Activated T-cell treated with anti-CD3 and anti-CD28 coated beads, Interleukin-2, amount 50 U/mL, for 4 hours (primary cell): ENCODE data around the gene STON2. TPM values are rescaled to one million over a fixed set of nuclear protein-coding genes. Genes with fewer than 3 reads are reported as not detected.
A peak's percentile ranks its signal among the peaks of the same experiment; 100 is the strongest.

ENCODE experiments used
- ATAC-seq, 2 donors: fragments of 200-7000 bp; cut with Tn5 transposase; one replicate each; pipeline ENCODE4 v1.10.0; 2021
- DNase-seq: peaks from one replicate; pipeline ENCODE4 v3.0.0-alpha.2; 2020
- H3K27me3 Mint-ChIP-seq: one replicate; pipeline ENCODE4 v1.8.0; 2021; ENCODE audit warnings: low read depth, mixed read lengths
- H3K36me3 Mint-ChIP-seq: one replicate; pipeline ENCODE4 v1.8.0; 2022; ENCODE audit warnings: mixed read lengths; ENCODE audit not compliant: insufficient read depth
- H3K4me1 Mint-ChIP-seq: one replicate; pipeline ENCODE4 v1.8.0; 2021; ENCODE audit warnings: low read depth, mixed read lengths
- H3K4me3 Mint-ChIP-seq: one replicate; pipeline ENCODE4 v1.8.0; 2021; ENCODE audit warnings: mild to moderate bottlenecking, moderate library complexity, mixed read lengths
- H3K9me3 Mint-ChIP-seq: one replicate; pipeline ENCODE4 v1.8.0; 2021; ENCODE audit warnings: mixed read lengths
- total RNA-seq, 3 donors: library from RNA; stranded (reverse); gene quantifications; one replicate each; pipeline ENCODE4 v1.2.1, GENCODE V29; 2021

Gene STON2
- total RNA-seq, 3 donors from 2014 or later, result 0.11 to 0.68 (median 0.35) TPM

- Mint-ChIP-seq H3K4me3 (no peak overlapping the region), H3K9me3 (no peaks in the 10 kb centered on the region), H3K4me1 (no peaks in the 10 kb centered on the region), H3K36me3 (no peaks in the 10 kb centered on the region), H3K27me3 (peaks cover 3% of the 10 kb centered on the region)
- no peak for DNase-seq
- ATAC-seq, result no peak
Observed at GRCh38 chr14:81319946-81320345, 80.2 kb downstream of the STON2 start.

GRCh38 chr14:81319314-81319713 lies 80.8 kb downstream of the STON2 start:
- Mint-ChIP-seq H3K36me3 (no peaks in the 10 kb centered on the region), H3K4me3 (no peak overlapping the region), H3K27me3 (no peaks in the 10 kb centered on the region), H3K4me1 (no peaks in the 10 kb centered on the region), H3K9me3 (no peaks in the 10 kb centered on the region)
- DNase-seq, result no peak
- no peak for ATAC-seq

- H3K4me1 Mint-ChIP-seq, result no peaks in the 10 kb centered on the region
- no peak for ATAC-seq
- H3K36me3 Mint-ChIP-seq, result no peaks in the 10 kb centered on the region
- H3K9me3 Mint-ChIP-seq, result no peaks in the 10 kb centered on the region
- H3K27me3 Mint-ChIP-seq, result no peaks in the 10 kb centered on the region
- no peak for DNase-seq
- no peak overlapping the region for H3K4me3 Mint-ChIP-seq
Observed at GRCh38 chr14:81315341-81315740, 84.8 kb downstream of the STON2 start.

DNA sequence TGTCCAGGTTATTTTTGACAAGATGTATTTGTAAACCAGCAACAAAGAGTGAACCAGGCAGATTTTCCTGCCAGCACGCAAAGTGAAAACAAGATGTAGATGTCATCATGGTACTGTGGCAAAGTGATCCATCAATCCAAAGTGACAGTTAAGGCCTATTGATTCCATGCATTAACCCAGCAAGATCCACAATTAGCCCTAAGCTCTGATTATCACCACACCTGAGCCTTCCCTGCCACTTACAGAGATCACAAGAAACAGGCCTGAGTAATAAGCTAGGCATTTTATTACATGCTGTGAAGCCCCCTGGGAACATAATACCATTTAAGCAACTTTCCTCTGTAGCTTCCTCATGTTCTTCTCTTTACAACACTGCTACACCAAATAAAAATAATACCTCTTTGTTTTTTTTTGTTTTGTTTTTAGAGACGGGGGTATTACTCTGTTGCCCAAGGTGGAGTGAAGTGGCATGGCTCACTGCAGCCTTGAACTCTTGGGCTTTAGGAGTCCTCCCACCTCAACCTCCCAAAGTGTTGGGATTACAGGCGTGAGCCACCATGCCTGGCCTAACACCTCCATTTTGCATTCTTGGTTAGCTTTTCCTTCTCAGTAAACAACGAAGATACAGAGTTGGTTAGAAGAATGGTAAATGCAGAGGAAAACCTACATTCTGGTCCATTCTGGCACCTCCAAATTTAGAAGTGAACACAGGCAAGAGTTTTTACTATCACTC lies 85.5 kb downstream of the STON2 start:
- DNase-seq (no peak), ATAC-seq (no peak)
- no peaks in the 10 kb centered on the region for H3K9me3 Mint-ChIP-seq
- no peaks in the 10 kb centered on the region for H3K36me3 Mint-ChIP-seq
- no peaks in the 10 kb centered on the region for H3K27me3 Mint-ChIP-seq
- H3K4me3 Mint-ChIP-seq, result no peak overlapping the region
- H3K4me1 Mint-ChIP-seq, result no peaks in the 10 kb centered on the region

- Mint-ChIP-seq H3K27me3 (no peaks in the 10 kb centered on the region), H3K9me3 (no peaks in the 10 kb centered on the region), H3K4me3 (no peak overlapping the region), H3K4me1 (no peaks in the 10 kb centered on the region), H3K36me3 (no peaks in the 10 kb centered on the region)
- ATAC-seq, result no peak
- no peak for DNase-seq
Observed at GRCh38 chr14:81313775-81314429, 86.2 kb downstream of the STON2 start.

GRCh38 chr14:81313200-81313599 lies 86.9 kb downstream of the STON2 start:
- no peaks in the 10 kb centered on the region for H3K9me3 Mint-ChIP-seq
- no peaks in the 10 kb centered on the region for H3K4me1 Mint-ChIP-seq
- ATAC-seq (no peak), DNase-seq (no peak)
- no peak overlapping the region for H3K4me3 Mint-ChIP-seq
- H3K36me3 Mint-ChIP-seq, result no peaks in the 10 kb centered on the region
- no peaks in the 10 kb centered on the region for H3K27me3 Mint-ChIP-seq

DNA sequence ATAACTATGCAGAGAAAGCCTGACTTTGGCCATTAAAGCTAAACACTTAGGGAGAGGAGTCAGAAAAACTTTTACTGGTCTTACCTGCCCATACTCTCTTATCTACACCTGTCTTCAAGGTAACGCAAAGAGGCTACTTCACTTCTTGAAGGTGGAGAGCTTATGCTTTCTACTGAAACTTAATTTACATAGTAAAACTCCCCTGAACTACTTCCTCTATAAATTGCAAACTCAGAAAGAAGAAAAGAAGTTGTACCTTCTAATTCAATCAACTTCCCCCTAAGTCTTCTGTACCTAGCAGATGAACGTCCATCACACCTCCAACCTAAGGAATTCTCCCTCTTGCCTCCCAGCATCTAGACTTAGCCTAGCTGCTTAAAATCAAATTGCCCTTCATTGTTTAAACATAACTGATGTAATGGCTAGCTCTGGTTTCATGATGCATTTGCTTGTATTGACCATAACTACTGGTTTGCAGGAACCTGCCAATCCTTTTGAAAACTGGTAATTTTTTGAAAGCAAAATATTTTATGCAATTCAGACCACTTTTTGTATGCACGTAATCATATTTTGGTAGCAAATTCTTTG lies 87.7 kb downstream of the STON2 start:
- ATAC-seq (no peak), DNase-seq (no peak)
- H3K36me3 Mint-ChIP-seq, result no peaks in the 10 kb centered on the region
- H3K9me3 Mint-ChIP-seq, result no peaks in the 10 kb centered on the region
- no peak overlapping the region for H3K4me3 Mint-ChIP-seq
- H3K4me1 Mint-ChIP-seq, result no peaks in the 10 kb centered on the region
- H3K27me3 Mint-ChIP-seq, result no peaks in the 10 kb centered on the region

- Mint-ChIP-seq H3K4me3 (no peak overlapping the region), H3K36me3 (no peaks in the 10 kb centered on the region), H3K27me3 (no peaks in the 10 kb centered on the region), H3K9me3 (no peaks in the 10 kb centered on the region), H3K4me1 (no peaks in the 10 kb centered on the region)
- ATAC-seq (no peak), DNase-seq (no peak)
Observed at GRCh38 chr14:81311778-81312177, 88.3 kb downstream of the STON2 start.

DNA sequence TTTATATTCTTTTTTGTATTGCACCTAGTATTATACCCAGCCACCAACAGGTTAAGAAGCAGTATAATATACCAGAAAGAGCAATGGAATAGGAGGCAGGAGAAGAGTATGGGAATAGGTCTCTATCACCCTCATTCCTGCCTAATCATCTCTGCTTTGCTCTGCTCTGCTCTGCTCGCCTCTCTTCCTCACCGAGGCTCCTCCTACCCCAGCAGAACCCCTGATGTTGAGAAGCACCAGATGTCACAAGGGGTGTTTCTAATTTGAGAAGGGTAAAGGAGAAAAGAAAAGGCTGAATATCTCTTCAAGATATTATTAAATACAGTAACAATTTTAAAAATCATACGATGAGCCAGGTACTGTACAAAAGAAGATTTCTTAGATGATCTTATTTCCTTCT lies 89.0 kb downstream of the STON2 start:
- Mint-ChIP-seq H3K4me1 (no peaks in the 10 kb centered on the region), H3K4me3 (no peak overlapping the region), H3K36me3 (no peaks in the 10 kb centered on the region), H3K27me3 (no peaks in the 10 kb centered on the region), H3K9me3 (no peaks in the 10 kb centered on the region)
- DNase-seq (no peak), ATAC-seq (no peak)

- Mint-ChIP-seq H3K4me3 (no peak overlapping the region), H3K36me3 (no peaks in the 10 kb centered on the region), H3K9me3 (no peaks in the 10 kb centered on the region), H3K4me1 (no peaks in the 10 kb centered on the region), H3K27me3 (no peaks in the 10 kb centered on the region)
- ATAC-seq (no peak), DNase-seq (no peak)
Observed at GRCh38 chr14:81310606-81311005, 89.5 kb downstream of the STON2 start.

DNA sequence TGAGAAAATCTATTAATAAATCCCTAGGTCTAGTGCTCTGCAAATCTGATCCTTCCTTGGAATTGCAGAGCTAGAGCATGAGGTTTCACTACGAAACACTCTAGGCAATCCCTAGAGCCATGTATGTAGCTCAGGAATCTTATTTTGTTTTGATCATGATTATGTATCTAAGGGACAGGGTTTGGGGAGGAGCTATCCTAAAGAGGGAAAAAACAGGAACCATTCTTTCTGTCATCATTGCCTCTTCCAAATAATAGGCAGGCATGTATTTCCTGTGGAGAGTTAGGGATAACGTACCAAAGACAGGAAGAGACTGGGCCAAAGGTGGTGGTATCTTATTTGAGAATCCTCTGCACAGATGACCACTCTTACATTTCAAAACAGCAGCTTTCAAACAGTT lies 90.6 kb downstream of the STON2 start:
- no peaks in the 10 kb centered on the region for H3K9me3 Mint-ChIP-seq

GRCh38 chr14:81305743-81306142 lies 94.4 kb downstream of the STON2 start:
- Mint-ChIP-seq H3K36me3 (no peaks in the 10 kb centered on the region), H3K27me3 (peaks cover 3% of the 10 kb centered on the region)

More for the DNA sequence above, 90.6 kb downstream of the STON2 start:
- Mint-ChIP-seq H3K4me3 (no peak overlapping the region), H3K4me1 (no peaks in the 10 kb centered on the region), H3K36me3 (no peaks in the 10 kb centered on the region), H3K27me3 (no peaks in the 10 kb centered on the region)
- ATAC-seq (no peak), DNase-seq (no peak)

DNA sequence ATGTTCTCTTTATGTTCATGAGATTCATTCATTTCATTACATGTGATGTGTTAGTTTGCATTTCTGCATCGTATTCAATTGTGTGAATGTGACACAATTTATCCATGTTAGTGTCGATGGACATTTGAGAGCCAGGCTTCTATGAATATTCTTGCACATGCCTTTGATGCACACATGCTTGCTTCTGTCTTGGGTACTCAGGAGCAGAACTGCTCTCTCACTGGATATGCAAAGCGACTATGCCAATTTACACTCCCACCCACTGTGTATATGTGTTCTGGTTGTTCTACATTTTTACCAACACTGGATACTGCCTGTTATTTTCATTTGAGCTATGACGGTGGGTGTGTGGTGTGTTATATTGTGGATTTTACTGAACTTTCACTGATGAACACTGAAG lies 95.1 kb downstream of the STON2 start:
- Mint-ChIP-seq H3K27me3 (peaks cover 3% of the 10 kb centered on the region), H3K4me3 (no peak overlapping the region), H3K4me1 (no peaks in the 10 kb centered on the region), H3K36me3 (no peaks in the 10 kb centered on the region), H3K9me3 (no peaks in the 10 kb centered on the region)
- DNase-seq (no peak), ATAC-seq (no peak)

More at GRCh38 chr14:81305743-81306142, 94.4 kb downstream of the STON2 start:
- H3K9me3 Mint-ChIP-seq, result no peaks in the 10 kb centered on the region
- no peak overlapping the region for H3K4me3 Mint-ChIP-seq
- DNase-seq, result no peak
- no peaks in the 10 kb centered on the region for H3K4me1 Mint-ChIP-seq
- no peak for ATAC-seq

- Mint-ChIP-seq H3K36me3 (no peaks in the 10 kb centered on the region), H3K4me1 (no peaks in the 10 kb centered on the region), H3K4me3 (no peak overlapping the region)
Observed at GRCh38 chr14:81303258-81303935, 96.7 kb downstream of the STON2 start.

More at GRCh38 chr14:81303258-81303935, 96.7 kb downstream of the STON2 start:
- H3K9me3 Mint-ChIP-seq, result no peaks in the 10 kb centered on the region
- peaks cover 3% of the 10 kb centered on the region for H3K27me3 Mint-ChIP-seq
- DNase-seq (no peak), ATAC-seq (peak; percentile 57 to 80)
